Gastrocnemius medialis (tissue), 4 donors: ENCODE data around the gene ZBTB2. TPM values are rescaled to one million over a fixed set of nuclear protein-coding genes. Genes with fewer than 3 reads are reported as not detected.
A peak's percentile ranks its signal among the peaks of the same experiment; 100 is the strongest.

Experiments
- ATAC-seq, 2 donors: fragments of 150-250 bp; one replicate each; pipeline ENCODE4 v1.9.1; 2016
- DNase-seq, 2 donors: peaks; one replicate each; pipeline ENCODE4 v3.0.0-alpha.2; 2019
- H3K27ac ChIP-seq, 4 donors: fragments of 200-600 bp; sonication (generic); 1 replicate in 1 of 4; 2 replicates in 3 of 4; pipeline ENCODE4 v1.5.1; 2016 to 2018; ENCODE audit warnings: mild to moderate bottlenecking in 2 of 4, moderate library complexity in 1 of 4
- H3K27me3 ChIP-seq, 3 donors: fragments of 200-600 bp; sonication (generic) in 2 of 3; 1 replicate in 1 of 3; 2 replicates in 2 of 3; pipeline versions ENCODE4 v1.5.1 to v1.6.0; 2016 to 2019; ENCODE audit warnings: mild to moderate bottlenecking in 1 of 3, moderate library complexity in 1 of 3
- H3K36me3 ChIP-seq, 2 donors: fragments of 200-600 bp; sonication (generic) in 1 of 2; one replicate each; pipeline ENCODE4 v1.5.1; 2017 to 2018
- H3K4me1 ChIP-seq, 2 donors: fragments of 200-600 bp; sonication (generic) in 1 of 2; one replicate each; pipeline ENCODE4 v1.5.1; 2016 to 2017; ENCODE audit warnings: mild to moderate bottlenecking in 2 of 2
- H3K4me3 ChIP-seq, 4 donors: fragments of 200-600 bp; sonication (generic) in 3 of 4; 1 replicate in 1 of 4; 2 replicates in 3 of 4; pipeline ENCODE4 v1.5.1; 2016 to 2019; ENCODE audit warnings: mild to moderate bottlenecking in 2 of 4
- H3K9me3 ChIP-seq, 3 donors: fragments of 200-600 bp; sonication (generic) in 2 of 3; 1 replicate in 1 of 3; 2 replicates in 2 of 3; pipeline ENCODE4 v1.5.1; 2016 to 2019
- POLR2A ChIP-seq, 2 donors: fragments of 450-650 bp; IDR thresholded peaks; one replicate each; pipeline ENCODE4 v1.6.1; 2017; ENCODE audit warnings: antibody characterized with exemption in 2 of 2, mild to moderate bottlenecking in 2 of 2, moderate library complexity in 2 of 2
- in situ Hi-C, 4 donors: fragments of 200-750 bp; cut with MboI; loops; one replicate each; pipeline versions ENCODE4 v1.15.0 to v1.8.0; 2017; ENCODE audit warnings: low sequenced_read_pairs in 4 of 4
- intact Hi-C: fragments of 100-400 bp; cut with DNase I; formaldehyde crosslinking; loops from one replicate; pipeline ENCODE4 v1.15.1; 2023; ENCODE audit warnings: low total_unique reads
- total RNA-seq, 4 donors: library from RNA; depleted of rRNA; stranded (reverse); fragments of >200 nt; gene quantifications; one replicate each; pipeline versions ENCODE4 v1.1.0 to v1.2.3, GENCODE V29; 2016
- TF ChIP-seq, protein P1 (sequence below), 5 experiments: fragments of 450-650 bp in 3 of 5; fragments of 200-600 bp in 2 of 5; sonication (generic) in 2 of 5; IDR thresholded peaks in 4 of 5; conservative IDR thresholded peaks in 1 of 5; 1 replicate in 4 of 5; 2 replicates in 1 of 5; pipeline ENCODE4 v1.5.1; 2016 to 2019; ENCODE audit warnings: antibody characterized with exemption in 5 of 5, mild to moderate bottlenecking in 3 of 5, moderate library complexity in 3 of 5

Gene ZBTB2
- total RNA-seq, 4 donors from 2014 or later, result 9.6 to 18.5 (median 14.3) TPM

DNA sequence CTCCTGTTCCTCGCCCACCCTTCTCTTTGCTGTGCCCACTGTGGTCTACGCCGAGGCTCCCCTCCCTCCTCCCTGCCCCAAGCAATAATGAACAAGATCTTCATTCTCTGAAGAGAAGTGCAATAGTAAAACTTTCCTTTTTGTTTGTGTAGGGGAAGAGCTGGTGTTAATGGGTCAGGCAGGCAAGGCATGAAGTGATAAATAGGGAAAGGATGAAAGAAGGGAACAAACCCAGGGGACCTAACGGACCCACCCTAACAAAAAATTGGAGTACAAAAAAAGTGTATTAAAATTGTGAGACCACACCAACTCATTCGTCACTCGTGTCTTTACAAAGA, 66.9 kb downstream of the ZBTB2 start:
- DNase-seq (no peak), ATAC-seq (no peak)
- Histone ChIP-seq H3K36me3 (no peaks in the 10 kb centered on the region), H3K4me3 (peak overlapping the region in 1 of 4 donors; percentile 70), H3K9me3 (no peaks in the 10 kb centered on the region), H3K4me1 (peaks cover 12 to 22% of the 10 kb centered on the region in 2 donors), H3K27ac (peak overlapping the region; percentile 40 to 73 (median 72)), H3K27me3 (peaks cover 7 to 21% (median 14%) of the 10 kb centered on the region in 3 donors)
- intact Hi-C loops, result loop anchor here (1.0 kb wide), 2 partner anchors 84 to 310 kb away; no protein-coding TSS in a partner anchor
- in situ Hi-C loops, result loop anchor here in 2 of 4 donors (5.0 to 10.0 kb wide), 2 partner anchors 310 to 312 kb away; no protein-coding TSS in a partner anchor
- TF ChIP-seq, protein P1, sequence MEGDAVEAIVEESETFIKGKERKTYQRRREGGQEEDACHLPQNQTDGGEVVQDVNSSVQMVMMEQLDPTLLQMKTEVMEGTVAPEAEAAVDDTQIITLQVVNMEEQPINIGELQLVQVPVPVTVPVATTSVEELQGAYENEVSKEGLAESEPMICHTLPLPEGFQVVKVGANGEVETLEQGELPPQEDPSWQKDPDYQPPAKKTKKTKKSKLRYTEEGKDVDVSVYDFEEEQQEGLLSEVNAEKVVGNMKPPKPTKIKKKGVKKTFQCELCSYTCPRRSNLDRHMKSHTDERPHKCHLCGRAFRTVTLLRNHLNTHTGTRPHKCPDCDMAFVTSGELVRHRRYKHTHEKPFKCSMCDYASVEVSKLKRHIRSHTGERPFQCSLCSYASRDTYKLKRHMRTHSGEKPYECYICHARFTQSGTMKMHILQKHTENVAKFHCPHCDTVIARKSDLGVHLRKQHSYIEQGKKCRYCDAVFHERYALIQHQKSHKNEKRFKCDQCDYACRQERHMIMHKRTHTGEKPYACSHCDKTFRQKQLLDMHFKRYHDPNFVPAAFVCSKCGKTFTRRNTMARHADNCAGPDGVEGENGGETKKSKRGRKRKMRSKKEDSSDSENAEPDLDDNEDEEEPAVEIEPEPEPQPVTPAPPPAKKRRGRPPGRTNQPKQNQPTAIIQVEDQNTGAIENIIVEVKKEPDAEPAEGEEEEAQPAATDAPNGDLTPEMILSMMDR (IDR thresholded peaks at IDR 0.05 in 4 of 5, conservative IDR thresholded peaks at IDR 0.05 in 1 of 5), result peak in 2 of 5 experiments; percentile 2 to 9
- no peak for TF ChIP-seq POLR2A (IDR thresholded peaks at IDR 0.05)

DNA sequence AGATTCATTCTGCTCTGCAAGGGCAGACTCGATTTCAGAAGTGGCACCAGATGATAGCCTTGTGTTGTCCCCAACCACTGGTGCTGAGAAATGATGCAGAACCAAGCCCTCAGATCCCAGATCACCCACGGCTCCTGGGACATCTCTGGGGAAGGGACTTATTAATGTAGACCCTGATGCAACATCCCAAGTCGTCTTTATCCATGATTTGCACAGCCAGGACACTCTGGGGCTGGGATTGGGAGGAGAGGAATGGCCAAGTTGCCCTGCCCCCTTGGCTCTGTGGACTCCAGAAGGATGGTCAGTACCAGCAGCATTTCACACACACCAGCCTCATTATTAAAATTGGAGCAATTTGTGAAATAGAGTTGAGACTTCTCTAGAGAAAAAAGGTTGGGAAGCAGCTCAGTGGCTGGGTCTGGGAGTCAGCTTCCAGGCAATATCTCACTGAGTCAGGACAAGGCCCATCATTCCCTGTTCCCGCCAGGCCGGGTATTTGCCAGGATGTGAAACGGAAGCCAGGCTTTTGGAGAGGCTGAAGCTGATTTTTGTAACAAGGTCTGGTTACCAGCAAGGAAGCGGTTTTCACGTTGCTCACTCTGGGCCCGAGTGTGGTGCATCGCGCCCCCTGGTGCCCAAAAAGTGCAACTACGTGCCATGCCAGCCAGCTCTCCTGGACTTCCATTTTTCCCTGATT, 67.4 kb downstream of the ZBTB2 start:
- TF ChIP-seq, protein P1 (IDR thresholded peaks at IDR 0.05 in 4 of 5, conservative IDR thresholded peaks at IDR 0.05 in 1 of 5), result peak; percentile 80 to 97 (median 94)
- no peak for TF ChIP-seq POLR2A (IDR thresholded peaks at IDR 0.05)
- H3K9me3 ChIP-seq, result no peaks in the 10 kb centered on the region
- no peak overlapping the region for H3K4me3 ChIP-seq
- in situ Hi-C loops, result loop anchor here in 2 of 4 donors (5.0 to 10.0 kb wide), 2 partner anchors 309 to 312 kb away; no protein-coding TSS in a partner anchor
- intact Hi-C loops, result loop anchor here (1.0 kb wide), 2 partner anchors 84 to 310 kb away; no protein-coding TSS in a partner anchor
- H3K27ac ChIP-seq, result peak overlapping the region; percentile 40 to 73 (median 72)
- ATAC-seq, result peak; percentile 88 to 90
- H3K27me3 ChIP-seq, result peaks cover 7 to 21% (median 14%) of the 10 kb centered on the region in 3 donors
- H3K4me1 ChIP-seq, result peaks cover 12 to 22% of the 10 kb centered on the region in 2 donors
- peak; percentile 59 to 78 for DNase-seq
- no peaks in the 10 kb centered on the region for H3K36me3 ChIP-seq

DNA sequence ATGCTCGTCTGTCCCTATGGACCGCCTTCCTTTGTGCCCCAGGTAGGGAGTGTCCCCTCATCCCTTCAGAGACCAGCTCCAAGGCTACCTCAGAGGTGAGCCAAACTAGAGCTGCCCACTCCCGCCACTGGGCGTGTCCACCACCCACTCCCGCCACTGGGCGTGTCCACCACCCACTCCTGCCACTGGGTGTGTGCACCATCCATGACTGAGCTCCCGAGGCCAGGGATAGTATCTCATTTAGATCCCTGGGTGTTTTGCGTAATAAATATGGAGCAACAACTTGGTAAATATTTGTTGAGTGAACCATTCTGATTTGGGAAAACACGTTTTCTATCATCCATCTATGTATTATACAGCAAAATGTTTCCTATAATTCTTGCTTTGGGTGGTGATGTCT, 68.8 kb downstream of the ZBTB2 start:
- Histone ChIP-seq H3K4me3 (no peak overlapping the region), H3K27ac (no peak overlapping the region), H3K36me3 (no peaks in the 10 kb centered on the region), H3K9me3 (no peaks in the 10 kb centered on the region), H3K4me1 (peaks cover 12 to 22% of the 10 kb centered on the region in 2 donors), H3K27me3 (peaks cover 7 to 19% (median 14%) of the 10 kb centered on the region in 3 donors)
- in situ Hi-C loops, result loop anchor here in 2 of 4 donors (5.0 to 10.0 kb wide), 2 partner anchors 308 to 310 kb away; no protein-coding TSS in a partner anchor
- TF ChIP-seq, protein P1 (IDR thresholded peaks at IDR 0.05 in 4 of 5, conservative IDR thresholded peaks at IDR 0.05 in 1 of 5), result no peak
- TF ChIP-seq POLR2A (IDR thresholded peaks at IDR 0.05), result no peak
- no peak for ATAC-seq
- intact Hi-C loops, result no loop called here
- no peak for DNase-seq

DNA sequence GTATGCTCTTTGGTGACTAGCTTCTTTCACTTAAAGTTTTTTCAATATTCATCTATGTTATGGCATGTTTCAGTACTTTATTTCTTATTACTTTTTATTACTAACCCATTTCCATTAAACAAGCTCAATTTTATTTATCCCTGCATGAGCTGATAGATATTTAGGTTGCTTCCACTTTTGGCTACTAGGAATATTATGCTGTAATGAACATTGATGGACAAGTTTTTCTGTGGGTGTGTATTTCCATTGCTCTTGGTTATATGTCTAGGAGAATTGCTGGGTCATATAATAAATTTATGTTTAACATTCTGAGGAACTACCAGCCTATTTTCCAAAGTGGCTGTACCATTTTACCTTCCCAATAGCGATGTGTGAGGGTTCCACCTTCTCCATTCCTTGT, 69.9 kb downstream of the ZBTB2 start:
- in situ Hi-C loops, result loop anchor here in 2 of 4 donors (5.0 to 10.0 kb wide), 2 partner anchors 307 to 309 kb away; no protein-coding TSS in a partner anchor
- no peak overlapping the region for H3K27ac ChIP-seq
- DNase-seq (no peak), ATAC-seq (no peak)
- peaks cover 12 to 22% of the 10 kb centered on the region in 2 donors for H3K4me1 ChIP-seq
- H3K4me3 ChIP-seq, result no peak overlapping the region
- H3K9me3 ChIP-seq, result no peaks in the 10 kb centered on the region
- peaks cover 7 to 15% (median 14%) of the 10 kb centered on the region in 3 donors for H3K27me3 ChIP-seq
- intact Hi-C loops, result no loop called here
- TF ChIP-seq POLR2A (IDR thresholded peaks at IDR 0.05), result no peak
- TF ChIP-seq, protein P1 (IDR thresholded peaks at IDR 0.05 in 4 of 5, conservative IDR thresholded peaks at IDR 0.05 in 1 of 5), result no peak
- H3K36me3 ChIP-seq, result no peaks in the 10 kb centered on the region
